ENCODE data around the gene FLRT2.

- no peak for TF ChIP-seq CTCF (IDR thresholded peaks at IDR 0.05)
- TF ChIP-seq TCF7L2 (IDR thresholded peaks at IDR 0.05; ENCODE audit: low read depth, low read length), result no peak
- no peak for TF ChIP-seq POLR2AphosphoS5 (IDR thresholded peaks at IDR 0.05; ENCODE audit: low read depth, low read length)
These were observed 6.9 kb downstream of the FLRT2 start for GRCh38 chr14:85536833-85537190.
